K562 (cell line): ENCODE measurements around the gene UPF2. TPM values are rescaled to one million over a fixed set of nuclear protein-coding genes. Genes with fewer than 3 reads are reported as not detected.

Source experiments
- ATF7 ChIP-seq: fragments of 450-650 bp; IDR thresholded peaks from 2 replicates; pipeline ENCODE4 v1.7.1; 2014; ENCODE audit warnings: mild to moderate bottlenecking, moderate library complexity
- CBFA2T2 ChIP-seq: fragments of 450-650 bp; conservative IDR thresholded peaks from 2 replicates; pipeline ENCODE4 v1.6.1; 2017; ENCODE audit warnings: mild to moderate bottlenecking
- CC2D1A ChIP-seq: fragments of 450-650 bp; IDR thresholded peaks from 2 replicates; pipeline ENCODE4 v1.6.1; 2017; ENCODE audit warnings: mild to moderate bottlenecking
- DDX20 ChIP-seq: fragments of 450-650 bp; IDR thresholded peaks from 2 replicates; pipeline ENCODE4 v1.6.1; 2016; ENCODE audit warnings: missing genetic modification characterization, low read depth, mild to moderate bottlenecking, missing compliant biosample characterization, moderate library complexity
- FIP1L1 ChIP-seq: fragments of 200-400 bp; formaldehyde crosslinking; IDR thresholded peaks from 2 replicates; pipeline ENCODE4 v1.6.1; 2018; ENCODE audit warnings: mild to moderate bottlenecking, low read depth, low read length; ENCODE audit not compliant: poor library complexity, severe bottlenecking
- FOXJ2 ChIP-seq: fragments of 200-800 bp; sonication (Bioruptor generic); IDR thresholded peaks from 2 replicates; pipeline ENCODE4 v1.6.1; 2016; ENCODE audit warnings: missing genetic modification characterization, missing compliant biosample characterization
- GABPA ChIP-seq: fragments of 200-800 bp; sonication (Bioruptor generic); conservative IDR thresholded peaks from 2 replicates; pipeline ENCODE4 v1.6.1; 2016; ENCODE audit warnings: low read depth, missing genetic modification characterization, missing compliant biosample characterization
- HDAC2 ChIP-seq: fragments of 450-650 bp; IDR thresholded peaks from 2 replicates; pipeline ENCODE4 v1.6.1; 2016; ENCODE audit warnings: mild to moderate bottlenecking
- HDGF ChIP-seq: fragments of 450-650 bp; IDR thresholded peaks from 2 replicates; pipeline ENCODE4 v1.6.1; 2016
- LARP7 ChIP-seq: fragments of 450-650 bp; IDR thresholded peaks from 2 replicates; pipeline ENCODE4 v1.6.1; 2016
- NCOA6 ChIP-seq: fragments of 450-650 bp; IDR thresholded peaks from 2 replicates; pipeline ENCODE4 v1.6.1; 2017; ENCODE audit warnings: mild to moderate bottlenecking
- PHB ChIP-seq: fragments of 250-450 bp; sonication (Bioruptor Pico); IDR thresholded peaks from 2 replicates; pipeline ENCODE4 v1.5.0; 2021
- PML ChIP-seq: IDR thresholded peaks from 2 replicates; pipeline ENCODE4 v1.6.1; 2012; ENCODE audit warnings: low read length, inconsistent platforms
- POLR2AphosphoS5 ChIP-seq: IDR thresholded peaks from 2 replicates; pipeline ENCODE4 v1.6.1; 2011; ENCODE audit warnings: mild to moderate bottlenecking, low read depth, low read length, moderate library complexity; ENCODE audit not compliant: control insufficient read depth, insufficient read depth
- PPARD ChIP-seq: fragments of 250-450 bp; sonication (Bioruptor Pico); IDR thresholded peaks from 2 replicates; pipeline ENCODE4 v1.8.0; 2022; ENCODE audit warnings: inconsistent platforms, mild to moderate bottlenecking, moderate library complexity
- PURB ChIP-seq: sonication (generic); formaldehyde crosslinking; IDR thresholded peaks from 2 replicates; pipeline ENCODE4 v1.9.0; 2021; ENCODE audit warnings: low read depth, mild to moderate bottlenecking, missing genetic modification reagents
- TEAD4 ChIP-seq, 2 experiments: sonication (generic) in 1 of 2; formaldehyde crosslinking in 1 of 2; IDR thresholded peaks; 2 replicates each; pipeline versions ENCODE4 v1.6.1 to v1.8.0; 2012 to 2022; ENCODE audit warnings: borderline replicate concordance in 1 of 2, inconsistent platforms in 1 of 2, low read length in 1 of 2, mild to moderate bottlenecking in 1 of 2, missing genetic modification reagents in 1 of 2
- TFAP4 ChIP-seq: sonication (generic); formaldehyde crosslinking; IDR thresholded peaks from 2 replicates; pipeline ENCODE4 v1.8.0; 2022; ENCODE audit warnings: missing genetic modification reagents, mild to moderate bottlenecking, moderate library complexity, borderline replicate concordance
- U2AF2 ChIP-seq: fragments of 200-400 bp; formaldehyde crosslinking; optimal IDR thresholded peaks from 2 replicates; pipeline ENCODE3; 2017; ENCODE audit warnings: low read depth, mild to moderate bottlenecking, low read length
- YY1 ChIP-seq, 3 experiments: IDR thresholded peaks; 2 replicates each; pipeline ENCODE4 v1.6.1; 2011; ENCODE audit warnings: low read length in 2 of 3, mild to moderate bottlenecking in 2 of 3, moderate library complexity in 2 of 3, borderline replicate concordance in 1 of 3, control low read depth in 1 of 3, low read depth in 1 of 3; ENCODE audit not compliant: insufficient read depth in 3 of 3, insufficient replicate concordance in 2 of 3, control insufficient read depth in 1 of 3, insufficient read length in 1 of 3; ENCODE audit errors: extremely low read depth in 1 of 3
- ZHX1 ChIP-seq: fragments of 150-350 bp; conservative IDR thresholded peaks from 2 replicates; pipeline ENCODE4 v1.6.1; 2014; ENCODE audit warnings: low read length
- ZNF263 ChIP-seq: sonication (generic); formaldehyde crosslinking; IDR thresholded peaks from 2 replicates; pipeline ENCODE4 v1.8.0; 2022; ENCODE audit warnings: mild to moderate bottlenecking, missing genetic modification reagents, borderline replicate concordance
- ZNF311 ChIP-seq: fragments of 250-450 bp; sonication (Bioruptor Pico); IDR thresholded peaks from 2 replicates; pipeline ENCODE4 v1.4.0; 2020; ENCODE audit warnings: mild to moderate bottlenecking, moderate library complexity
- ZNF444 ChIP-seq: fragments of 250-450 bp; sonication (Bioruptor Pico); IDR thresholded peaks from 2 replicates; pipeline ENCODE4 v1.4.0; 2020; ENCODE audit warnings: mild to moderate bottlenecking, moderate library complexity
- ZNF695 ChIP-seq: fragments of 450-650 bp; formaldehyde crosslinking; IDR thresholded peaks from 2 replicates; pipeline ENCODE4 v1.4.0; 2020; ENCODE audit warnings: mild to moderate bottlenecking, moderate library complexity
- polyA plus RNA-seq, 8 experiments: library from polyadenylated mRNA; depleted of rRNA in 4 of 8; stranded (reverse) in 5 of 8; unstranded in 3 of 8; fragments of >200 nt; fragmentation: Nextera tagmentation in 2 of 8; fragmentation: Illumina TruSeq in 1 of 8; extraction: Ambion mirVana in 2 of 8; extraction: Trizol in 1 of 8; gene quantifications; 2 replicates each; pipeline versions ENCODE4 v1.2.1 to v1.2.3, GENCODE V29; 2011 to 2014; ENCODE audit warnings: inconsistent platforms in 1 of 8, missing spikeins in 1 of 8
- total RNA-seq, 7 experiments: library from RNA; depleted of rRNA in 6 of 7; stranded (reverse); fragments of >200 nt in 6 of 7; fragmentation: Illumina TruSeq in 2 of 7; extraction: Trizol in 2 of 7; gene quantifications; 2 replicates each; pipeline versions ENCODE4 v1.2.1 to v1.2.3, GENCODE V29; 2011 to 2021; ENCODE audit warnings: low replicate concordance in 1 of 7

Gene UPF2
- total and polyA plus RNA-seq, 9 of the 15 experiments (the other 6 are each of a cell fraction or from before 2014, with no cell fraction given) = 13.9 to 37.7 (median 23.7) TPM

GRCh38 chr10:11898372-11899066, 144.1 kb downstream of the UPF2 start (continued):
- TF ChIP-seq TFAP4 (CRISPR knock-in tag) (peak; percentile 94), ZNF311 (peak; percentile 42; the same call in 1 of the 2 replicates), ZNF695 (CRISPR knock-in tag) (no peak), FIP1L1 (no peak), U2AF2 (no peak), CBFA2T2 (peak; percentile 80), FOXJ2 (tag) (no peak), PHB (CRISPR knock-in tag) (no peak), YY1 (IDR thresholded peaks at IDR 0.05; ENCODE audit: borderline replicate concordance in 1 of 3, control insufficient read depth in 1 of 3, extremely low read depth in 1 of 3, insufficient read depth in 3 of 3, insufficient read length in 1 of 3, insufficient replicate concordance in 2 of 3, low read depth in 1 of 3, low read length in 2 of 3) (peak; percentile 40 to 86 (median 83)), PPARD (CRISPR knock-in tag) (no peak), ZNF263 (CRISPR knock-in tag) (peak; percentile 79; the same call in 1 of the 2 replicates), GABPA (tag) (peak; percentile 89), PURB (CRISPR knock-in tag) (no peak), HDAC2 (peak; percentile 50), NCOA6 (no peak), ZHX1 (no peak), PML (peak; percentile 89; the same call in 1 of the 2 replicates), CC2D1A (no peak; the same call in 1 of the 2 replicates), ZNF444 (CRISPR knock-in tag) (no peak), TEAD4 (IDR thresholded peaks at IDR 0.05; ENCODE audit: low read length) (peak; percentile 73), TEAD4 (CRISPR knock-in tag; IDR thresholded peaks at IDR 0.05; ENCODE audit: borderline replicate concordance) (no peak), DDX20 (no peak), LARP7 (no peak), HDGF (no peak), POLR2AphosphoS5 (peak; percentile 89), ATF7 (peak; percentile 89)
